K562 (cell line): ENCODE data around the gene NCOR2. TPM values are rescaled to one million over a fixed set of nuclear protein-coding genes. Genes with fewer than 3 reads are reported as not detected.
A peak's percentile ranks its signal among the peaks of the same experiment; 100 is the strongest.

Experiments used
- ATAC-seq: fragments of 200-7000 bp; cut with Tn5 transposase; 3 replicates; pipeline ENCODE4 v1.9.1; 2020; ENCODE audit warnings: moderate library complexity
- BruUV-seq: library from RNA; stranded (reverse); fragments of 400-500 nt; replicated peaks from 2 replicates; lab custom pipeline; 2021; lab: Mats Ljungman, UMichigan
- CTCF ChIA-PET: fragments of 300-600 bp; formaldehyde crosslinking; extraction: SDS; loops from one replicate; lab custom pipeline; 2021; ENCODE audit warnings: low intra/inter-chr PET ratio; lab: Yijun Ruan, JAX
- POLR2A ChIA-PET: fragments of 300-600, 350-650 bp; sonication (Branson Sonifier 250); formaldehyde crosslinking; extraction: SDS; loops from one replicate; lab custom pipeline; 2021; ENCODE audit warnings: antibody characterized with exemption, inconsistent platforms; lab: Yijun Ruan, JAX
- DNase-seq, 4 experiments: peaks; one replicate each; pipeline versions ENCODE4 v3.0.0 to v3.0.0-alpha.2; 2011 to 2018; ENCODE audit warnings: low spot score in 3 of 4, mixed read lengths in 3 of 4; ENCODE audit errors: extremely low read depth in 1 of 4
- FAIRE-seq: peaks from 2 replicates; lab custom pipeline; 2011; peaks lifted over from hg19 to GRCh38; lab: Jason Lieb, UNC
- H2AFZ ChIP-seq: 2 replicates; pipeline ENCODE4 v1.6.0; 2011; ENCODE audit warnings: low read depth, low read length, control low read depth, inconsistent platforms
- H3K27ac ChIP-seq: fragments of 200-600 bp; 3 replicates; pipeline ENCODE4 v1.8.0; 2011; ENCODE audit warnings: low read depth, mild to moderate bottlenecking, control low read depth, inconsistent platforms, low read length, moderate library complexity, mixed read lengths; ENCODE audit errors: extremely low read depth
- H3K27me3 ChIP-seq, 2 experiments: fragments of 300-600 bp in 1 of 2; 2 replicates in 1 of 2; 3 replicates in 1 of 2; pipeline versions ENCODE4 v1.6.0 to v1.8.0; 2011; ENCODE audit warnings: inconsistent platforms in 2 of 2, low read length in 2 of 2, mild to moderate bottlenecking in 1 of 2, mixed read lengths in 1 of 2, moderate library complexity in 1 of 2; ENCODE audit not compliant: control insufficient read depth in 2 of 2, insufficient read depth in 2 of 2
- H3K36me3 ChIP-seq: fragments of 300-600 bp; 3 replicates; pipeline ENCODE4 v1.8.0; 2011; ENCODE audit warnings: mild to moderate bottlenecking, low read length, inconsistent platforms; ENCODE audit not compliant: control insufficient read depth, insufficient read depth
- H3K4me1 ChIP-seq, 2 experiments: fragments of 200-600 bp in 1 of 2; replicated peaks in 1 of 2; 2 replicates in 1 of 2; 3 replicates in 1 of 2; pipeline versions ENCODE4 v1.5.1 to v1.8.0; 2011; ENCODE audit warnings: inconsistent platforms in 2 of 2, low read length in 2 of 2, mild to moderate bottlenecking in 1 of 2, mixed read lengths in 1 of 2, moderate library complexity in 1 of 2; ENCODE audit not compliant: control insufficient read depth in 2 of 2, insufficient read depth in 2 of 2
- H3K4me2 ChIP-seq: 2 replicates; pipeline ENCODE4 v1.6.1; 2011; ENCODE audit warnings: low read length, control low read depth, inconsistent platforms, mixed read lengths; ENCODE audit not compliant: insufficient read depth
- H3K4me3 ChIP-seq: fragments of 200-600 bp; sonication (generic), shearing (Covaris generic); 2 replicates; pipeline ENCODE4 v1.5.1; 2016; ENCODE audit warnings: control low read depth, inconsistent platforms
- H3K79me2 ChIP-seq: fragments of 200-600 bp; 3 replicates; pipeline ENCODE4 v1.8.0; 2011; ENCODE audit warnings: low read length, inconsistent platforms; ENCODE audit not compliant: control insufficient read depth, insufficient read depth
- H3K9ac ChIP-seq, 2 experiments: 2 replicates each; pipeline versions ENCODE4 v1.6.0 to v1.6.1; 2011; ENCODE audit warnings: low read depth in 2 of 2, low read length in 2 of 2, control low read depth in 1 of 2, inconsistent platforms in 1 of 2, mild to moderate bottlenecking in 1 of 2, mixed read lengths in 1 of 2; ENCODE audit not compliant: insufficient read depth in 1 of 2
- H3K9me1 ChIP-seq: one replicate; pipeline ENCODE4 v1.6.0; 2011; ENCODE audit warnings: inconsistent platforms, mild to moderate bottlenecking, low read length, moderate library complexity; ENCODE audit not compliant: control insufficient read depth, insufficient read depth
- H3K9me3 ChIP-seq: replicated peaks from 2 replicates; pipeline ENCODE4 v1.5.1; 2011; ENCODE audit warnings: low read depth, low read length, inconsistent platforms; ENCODE audit not compliant: control insufficient read depth, insufficient read depth
- H4K20me1 ChIP-seq: replicated peaks from 2 replicates; pipeline ENCODE4 v1.6.1; 2011; ENCODE audit warnings: low read length, inconsistent platforms, mixed read lengths; ENCODE audit not compliant: control insufficient read depth, insufficient read depth
- BHLHE40 ChIP-seq: IDR thresholded peaks from 2 replicates; pipeline ENCODE4 v1.6.1; 2011; ENCODE audit warnings: low read length, improper control_type of control experiment
- CC2D1A ChIP-seq: fragments of 450-650 bp; IDR thresholded peaks from 2 replicates; pipeline ENCODE4 v1.6.1; 2017; ENCODE audit warnings: mild to moderate bottlenecking
- CTCF ChIP-seq, 3 experiments: IDR thresholded peaks in 2 of 3; conservative IDR thresholded peaks in 1 of 3; 2 replicates each; pipeline ENCODE4 v1.5.1; 2011 to 2012; ENCODE audit warnings: low read length in 3 of 3, mild to moderate bottlenecking in 3 of 3, control low read depth in 2 of 3, improper control_type of control experiment in 1 of 3, inconsistent platforms in 1 of 3, low read depth in 1 of 3, mixed read lengths in 1 of 3, moderate library complexity in 1 of 3; ENCODE audit not compliant: insufficient read depth in 2 of 3
- EP400 ChIP-seq: fragments of 450-650 bp; IDR thresholded peaks from 2 replicates; pipeline ENCODE4 v1.6.1; 2017; ENCODE audit warnings: antibody characterized with exemption, mild to moderate bottlenecking, moderate library complexity
- HNRNPK ChIP-seq: fragments of 200-400 bp; formaldehyde crosslinking; IDR thresholded peaks from one replicate; pipeline ENCODE4 v1.6.1; 2018; ENCODE audit warnings: mild to moderate bottlenecking, low read depth, low read length; ENCODE audit not compliant: poor library complexity, severe bottlenecking
- JUND ChIP-seq, 2 experiments: IDR thresholded peaks; 2 replicates in 1 of 2; 3 replicates in 1 of 2; pipeline ENCODE4 v1.6.1; 2011; ENCODE audit warnings: borderline replicate concordance in 2 of 2, low read depth in 2 of 2, low read length in 2 of 2, improper control_type of control experiment in 1 of 2, missing biosample characterization in 1 of 2, missing genetic modification characterization in 1 of 2, missing genetic modification reagents in 1 of 2
- MAFG ChIP-seq: fragments of 450-650 bp; conservative IDR thresholded peaks from 2 replicates; pipeline ENCODE4 v1.6.1; 2016; ENCODE audit warnings: missing genetic modification characterization, missing compliant biosample characterization
- PYGO2 ChIP-seq: fragments of 450-650 bp; IDR thresholded peaks from 2 replicates; pipeline ENCODE4 v1.6.1; 2016; ENCODE audit warnings: mild to moderate bottlenecking, missing genetic modification characterization, moderate library complexity, missing compliant biosample characterization
- RAD21 ChIP-seq, 2 experiments: fragments of 250-450 bp in 1 of 2; fragments of 450-650 bp in 1 of 2; sonication (Bioruptor Pico) in 1 of 2; formaldehyde crosslinking in 1 of 2; IDR thresholded peaks in 1 of 2; conservative IDR thresholded peaks in 1 of 2; 2 replicates each; pipeline versions ENCODE4 v1.4.0 to v1.8.0; 2020 to 2022; ENCODE audit warnings: mild to moderate bottlenecking in 2 of 2, moderate library complexity in 1 of 2
- SFPQ ChIP-seq: fragments of 200-400 bp; formaldehyde crosslinking; IDR thresholded peaks from 2 replicates; pipeline ENCODE4 v1.6.1; 2017; ENCODE audit warnings: mild to moderate bottlenecking, low read depth, low read length, moderate library complexity
- SMARCA4 ChIP-seq: fragments of 450-650 bp; IDR thresholded peaks from 2 replicates; pipeline ENCODE4 v1.6.1; 2016
- TAL1 ChIP-seq: fragments of 450-650 bp; IDR thresholded peaks from 2 replicates; pipeline ENCODE4 v1.6.1; 2016; ENCODE audit warnings: mild to moderate bottlenecking
- ZNF165 ChIP-seq: fragments of 250-450 bp; sonication (Bioruptor Pico); IDR thresholded peaks from 2 replicates; pipeline ENCODE4 v1.4.0; 2020; ENCODE audit warnings: borderline replicate concordance
- ZNF384 ChIP-seq: IDR thresholded peaks from 2 replicates; pipeline ENCODE4 v1.6.1; 2012; ENCODE audit warnings: low read depth, low read length, improper control_type of control experiment
- WGBS: fragments of 100-300 bp; shearing (Covaris generic); methylation state at CpG from one replicate; pipeline ENCODE4 v1.1.6; 2016; ENCODE audit warnings: low coverage, mixed read lengths; ENCODE audit not compliant: insufficient coverage; ENCODE audit errors: missing lambda C conversion rate; 5-methylcytosine and 5-hydroxymethylcytosine counted together
- in situ Hi-C: fragments of 300-500 bp; cut with MboI; formaldehyde crosslinking; loops from 4 replicates; pipeline ENCODE4 v1.15.0; 2018; ENCODE audit warnings: inconsistent platforms, mixed read lengths
- intact Hi-C: fragments of 100-400 bp; cut with micrococcal nuclease; formaldehyde crosslinking; loops from 2 replicates; pipeline ENCODE4 v1.14.2; 2022
- polyA plus RNA-seq, 8 experiments: library from polyadenylated mRNA; depleted of rRNA in 4 of 8; stranded (reverse) in 5 of 8; unstranded in 3 of 8; fragments of >200 nt; fragmentation: Nextera tagmentation in 2 of 8; fragmentation: Illumina TruSeq in 1 of 8; extraction: Ambion mirVana in 2 of 8; extraction: Trizol in 1 of 8; gene quantifications; 2 replicates each; pipeline versions ENCODE4 v1.2.1 to v1.2.3, GENCODE V29; 2011 to 2014; ENCODE audit warnings: inconsistent platforms in 1 of 8, missing spikeins in 1 of 8
- total RNA-seq, 7 experiments: library from RNA; depleted of rRNA in 6 of 7; stranded (reverse); fragments of >200 nt in 6 of 7; fragmentation: Illumina TruSeq in 2 of 7; extraction: Trizol in 2 of 7; gene quantifications; 2 replicates each; pipeline versions ENCODE4 v1.2.1 to v1.2.3, GENCODE V29; 2011 to 2021; ENCODE audit warnings: low replicate concordance in 1 of 7
- TF ChIP-seq, protein P1 (sequence below): sonication (generic); formaldehyde crosslinking; IDR thresholded peaks from 2 replicates; pipeline ENCODE4 v1.8.0; 2022; ENCODE audit warnings: mild to moderate bottlenecking, missing genetic modification reagents

The NCOR2 gene
- total and polyA plus RNA-seq, 9 of the 15 experiments (the other 6 are each of a cell fraction or from before 2014, with no cell fraction given) = 0.18 to 126 (median 8.4) TPM

- Histone ChIP-seq H2AFZ (no peak overlapping the region), H3K27ac (no peak overlapping the region), H3K27me3 (peaks cover 11 to 14% of the 10 kb centered on the region in 2 experiments; a peak in 4 of 5 replicates), H3K79me2 (no peaks in the 10 kb centered on the region), H3K9me1 (no peaks in the 10 kb centered on the region), H3K4me2 (no peak overlapping the region), H3K4me3 (no peak overlapping the region), H3K36me3 (no peaks in the 10 kb centered on the region), H3K4me1 (peaks cover 8 to 14% of the 10 kb centered on the region in 2 experiments; a peak in 4 of 5 replicates), H4K20me1 (no peaks in the 10 kb centered on the region), H3K9ac (no peak overlapping the region), H3K9me3 (peaks cover 5% of the 10 kb centered on the region)
- ChIA-PET POLR2A (no interaction called here), CTCF (no interaction called here)
- WGBS = 12% methylated on average over 4 of the region's 4 CpGs
- DNase-seq = no peak
- in situ Hi-C loops = no loop called here
- FAIRE-seq = peak; percentile 40
- no TSS peak for BruUV-seq
- TF ChIP-seq, protein P1, sequence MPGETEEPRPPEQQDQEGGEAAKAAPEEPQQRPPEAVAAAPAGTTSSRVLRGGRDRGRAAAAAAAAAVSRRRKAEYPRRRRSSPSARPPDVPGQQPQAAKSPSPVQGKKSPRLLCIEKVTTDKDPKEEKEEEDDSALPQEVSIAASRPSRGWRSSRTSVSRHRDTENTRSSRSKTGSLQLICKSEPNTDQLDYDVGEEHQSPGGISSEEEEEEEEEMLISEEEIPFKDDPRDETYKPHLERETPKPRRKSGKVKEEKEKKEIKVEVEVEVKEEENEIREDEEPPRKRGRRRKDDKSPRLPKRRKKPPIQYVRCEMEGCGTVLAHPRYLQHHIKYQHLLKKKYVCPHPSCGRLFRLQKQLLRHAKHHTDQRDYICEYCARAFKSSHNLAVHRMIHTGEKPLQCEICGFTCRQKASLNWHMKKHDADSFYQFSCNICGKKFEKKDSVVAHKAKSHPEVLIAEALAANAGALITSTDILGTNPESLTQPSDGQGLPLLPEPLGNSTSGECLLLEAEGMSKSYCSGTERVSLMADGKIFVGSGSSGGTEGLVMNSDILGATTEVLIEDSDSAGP (CRISPR knock-in tag) = no peak
- no peak for TF ChIP-seq EP400
- TF ChIP-seq CC2D1A = no peak
- no peak for TF ChIP-seq ZNF384
- TF ChIP-seq HNRNPK = no peak
- no peak for TF ChIP-seq JUND (IDR thresholded peaks at IDR 0.05; ENCODE audit: borderline replicate concordance, low read depth, low read length)
- no peak for TF ChIP-seq JUND (tag; IDR thresholded peaks at IDR 0.05; ENCODE audit: borderline replicate concordance, low read depth, low read length)
- TF ChIP-seq RAD21 (CRISPR knock-in tag; conservative IDR thresholded peaks at IDR 0.05 in 1 of 2, IDR thresholded peaks at IDR 0.05 in 1 of 2) = peak in 1 of 2 experiments; percentile 19; a peak in 1 of 4 replicates
- no peak for TF ChIP-seq SMARCA4
- TF ChIP-seq CTCF (IDR thresholded peaks at IDR 0.05 in 2 of 3, conservative IDR thresholded peaks at IDR 0.05 in 1 of 3; ENCODE audit: insufficient read depth in 2 of 3, low read depth in 1 of 3, low read length in 3 of 3) = peak in 2 of 3 experiments; percentile 11 to 18; a peak in 2 of 6 replicates
- TF ChIP-seq BHLHE40 = no peak
- TF ChIP-seq MAFG (tag) = no peak
- no peak for TF ChIP-seq PYGO2 (tag)
- TF ChIP-seq TAL1 = no peak
- no peak for TF ChIP-seq SFPQ
- no peak for TF ChIP-seq ZNF165
- intact Hi-C loops = no loop called here
- peak; percentile 53; the same call in 1 of the 3 replicates for ATAC-seq
Observed at GRCh38 chr12:124595444-124595843, 28.0 kb upstream of the NCOR2 start.
